K562 (cell line): ENCODE measurements around the gene OPRM1.

Source experiments
- HDAC2 ChIP-seq: fragments of 450-650 bp; IDR thresholded peaks from 2 replicates; pipeline ENCODE4 v1.6.1; 2016; ENCODE audit warnings: mild to moderate bottlenecking
- ZKSCAN3 ChIP-seq: fragments of 250-450 bp; sonication (Bioruptor Pico); IDR thresholded peaks from 2 replicates; pipeline ENCODE4 v1.4.0; 2020

- no peak for TF ChIP-seq ZKSCAN3
- no peak for TF ChIP-seq HDAC2
Measured at GRCh38 chr6:154157706-154158105, 118.7 kb downstream of the OPRM1 start.
